H9 (cell line): Measurements from ENCODE around the gene FASTKD2. TPM values are rescaled to one million over a fixed set of nuclear protein-coding genes. Genes with fewer than 3 reads are reported as not detected.

Source experiments
- DNase-seq: peaks from one replicate; pipeline ENCODE4 v3.0.0-alpha.2; 2017
- H2AFZ ChIP-seq: one replicate; pipeline ENCODE4 v1.6.1; 2013; ENCODE audit warnings: mild to moderate bottlenecking, low read length, control low read depth, moderate library complexity
- H2AK5ac ChIP-seq: 2 replicates; pipeline ENCODE4 v1.6.1; 2013; ENCODE audit warnings: low read length, control low read depth, mixed read lengths; ENCODE audit not compliant: insufficient read length
- H2BK120ac ChIP-seq: one replicate; pipeline ENCODE4 v1.6.1; 2013; ENCODE audit warnings: low read depth, mild to moderate bottlenecking, low read length, control low read depth, inconsistent platforms; ENCODE audit not compliant: poor library complexity, severe bottlenecking
- H2BK12ac ChIP-seq: 2 replicates; pipeline ENCODE4 v1.6.1; 2013; ENCODE audit warnings: low read length, control low read depth, mixed read lengths, low read depth; ENCODE audit not compliant: insufficient read length
- H2BK15ac ChIP-seq: 2 replicates; pipeline ENCODE4 v1.6.1; 2013; ENCODE audit warnings: low read depth, low read length, control low read depth
- H2BK20ac ChIP-seq: one replicate; pipeline ENCODE4 v1.6.1; 2013; ENCODE audit warnings: low read depth, mild to moderate bottlenecking, low read length, control low read depth, inconsistent platforms; ENCODE audit not compliant: poor library complexity, severe bottlenecking
- H2BK5ac ChIP-seq: 2 replicates; pipeline ENCODE4 v1.6.1; 2013; ENCODE audit warnings: low read length, control low read depth, mixed read lengths; ENCODE audit not compliant: insufficient read length
- H3K14ac ChIP-seq: 2 replicates; pipeline ENCODE4 v1.6.1; 2013; ENCODE audit warnings: low read length, control low read depth; ENCODE audit not compliant: insufficient read depth
- H3K18ac ChIP-seq: 2 replicates; pipeline ENCODE4 v1.6.1; 2013; ENCODE audit warnings: low read depth, mild to moderate bottlenecking, mixed read lengths, low read length, control low read depth; ENCODE audit not compliant: insufficient read length
- H3K23ac ChIP-seq: 2 replicates; pipeline ENCODE4 v1.6.1; 2013; ENCODE audit warnings: low read length, control low read depth, mixed read lengths, low read depth; ENCODE audit not compliant: insufficient read length
- H3K23me2 ChIP-seq: 2 replicates; pipeline ENCODE4 v1.6.1; 2013; ENCODE audit warnings: low read depth, mild to moderate bottlenecking, mixed read lengths, low read length, control low read depth; ENCODE audit not compliant: insufficient read length, poor library complexity, severe bottlenecking
- H3K27ac ChIP-seq: 2 replicates; pipeline ENCODE4 v1.5.1; 2013; ENCODE audit warnings: low read length, control low read depth, mixed read lengths, low read depth; ENCODE audit not compliant: insufficient read length
- H3K27me3 ChIP-seq: 2 replicates; pipeline ENCODE4 v1.6.1; 2013; ENCODE audit warnings: low read length, control low read depth, inconsistent platforms; ENCODE audit not compliant: insufficient read depth
- H3K4ac ChIP-seq: 2 replicates; pipeline ENCODE4 v1.6.1; 2013; ENCODE audit warnings: low read depth, mild to moderate bottlenecking, control low read depth, inconsistent platforms, low read length, moderate library complexity
- H3K4me1 ChIP-seq: 2 replicates; pipeline ENCODE4 v1.6.1; 2013; ENCODE audit warnings: low read length, control low read depth, inconsistent platforms; ENCODE audit not compliant: insufficient read depth
- H3K4me2 ChIP-seq: 2 replicates; pipeline ENCODE4 v1.6.1; 2013; ENCODE audit warnings: low read length, control low read depth, mixed read lengths; ENCODE audit not compliant: insufficient read length, insufficient read depth
- H3K56ac ChIP-seq: 2 replicates; pipeline ENCODE4 v1.6.1; 2013; ENCODE audit warnings: low read depth, mild to moderate bottlenecking, mixed read lengths, low read length, control low read depth; ENCODE audit not compliant: insufficient read length
- H3K79me1 ChIP-seq: 2 replicates; pipeline ENCODE4 v1.6.1; 2013; ENCODE audit warnings: low read depth, mild to moderate bottlenecking, moderate library complexity, low read length, control low read depth, inconsistent platforms; ENCODE audit not compliant: insufficient read depth, poor library complexity, severe bottlenecking
- H3K79me2 ChIP-seq: 2 replicates; pipeline ENCODE4 v1.6.1; 2013; ENCODE audit warnings: low read length, control low read depth, inconsistent platforms; ENCODE audit not compliant: insufficient read depth
- H3K9ac ChIP-seq: 2 replicates; pipeline ENCODE4 v1.6.1; 2013; ENCODE audit warnings: low read length, control low read depth, mixed read lengths; ENCODE audit not compliant: insufficient read length; ENCODE audit errors: extremely low read depth
- H3K9me3 ChIP-seq: one replicate; pipeline ENCODE4 v1.6.1; 2013; ENCODE audit warnings: low read depth, low read length, inconsistent platforms; ENCODE audit not compliant: control insufficient read depth
- H3T11ph ChIP-seq: one replicate; pipeline ENCODE4 v1.6.1; 2013; ENCODE audit warnings: mild to moderate bottlenecking, low read length, control low read depth, inconsistent platforms
- H4K20me1 ChIP-seq: one replicate; pipeline ENCODE4 v1.6.1; 2013; ENCODE audit not compliant: control insufficient read depth, insufficient read length, insufficient read depth
- H4K5ac ChIP-seq: 2 replicates; pipeline ENCODE4 v1.6.1; 2013; ENCODE audit warnings: low read depth, mild to moderate bottlenecking, mixed read lengths, low read length, control low read depth; ENCODE audit not compliant: insufficient read length
- H4K8ac ChIP-seq: replicated peaks from 2 replicates; pipeline ENCODE4 v1.6.1; 2013; ENCODE audit warnings: low read length, control low read depth, mixed read lengths, low read depth; ENCODE audit not compliant: insufficient read length
- H4K91ac ChIP-seq: 2 replicates; pipeline ENCODE4 v1.6.1; 2013; ENCODE audit warnings: low read depth, mild to moderate bottlenecking, moderate library complexity, mixed read lengths, low read length, control low read depth; ENCODE audit not compliant: insufficient read length
- H3K27ac Mint-ChIP-seq, 3 experiments: 2 replicates in 2 of 3; 3 replicates in 1 of 3; pipeline ENCODE4 v1.8.0; 2020 to 2021; ENCODE audit warnings: mixed read lengths in 3 of 3, mild to moderate bottlenecking in 1 of 3, moderate library complexity in 1 of 3
- H3K27me3 Mint-ChIP-seq: 2 replicates; pipeline ENCODE4 v1.8.0; 2021; ENCODE audit warnings: low read depth, mild to moderate bottlenecking, moderate library complexity, mixed read lengths
- H3K36me3 Mint-ChIP-seq, 3 experiments: 2 replicates in 2 of 3; 3 replicates in 1 of 3; pipeline ENCODE4 v1.8.0; 2020 to 2021; ENCODE audit warnings: low read depth in 3 of 3, mixed read lengths in 3 of 3; ENCODE audit not compliant: insufficient read depth in 1 of 3
- H3K4me1 Mint-ChIP-seq, 2 experiments: 2 replicates each; pipeline ENCODE4 v1.8.0; 2020; ENCODE audit warnings: mixed read lengths in 2 of 2
- H3K4me3 Mint-ChIP-seq, 2 experiments: 2 replicates in 1 of 2; 3 replicates in 1 of 2; pipeline ENCODE4 v1.8.0; 2020 to 2021; ENCODE audit warnings: mild to moderate bottlenecking in 2 of 2, mixed read lengths in 2 of 2, moderate library complexity in 1 of 2
- H3K9me3 Mint-ChIP-seq, 2 experiments: 2 replicates in 1 of 2; 3 replicates in 1 of 2; pipeline ENCODE4 v1.8.0; 2020; ENCODE audit warnings: mild to moderate bottlenecking in 2 of 2, mixed read lengths in 2 of 2, moderate library complexity in 1 of 2
- CTCF ChIP-seq: fragments of 200-600 bp; sonication (generic); conservative IDR thresholded peaks from 3 replicates; pipeline ENCODE4 v1.8.0; 2021; ENCODE audit warnings: antibody characterized with exemption, mild to moderate bottlenecking
- WGBS: extraction: QIAGEN DNeasy Blood & Tissue Kit; methylation state at CpG from one replicate; pipeline ENCODE4 v1.1.7; 2013; ENCODE audit warnings: missing lambda C conversion rate, low lambda C conversion rate, mixed read lengths; ENCODE audit not compliant: insufficient read length; ENCODE audit errors: extremely low coverage; 5-methylcytosine and 5-hydroxymethylcytosine counted together
- total RNA-seq: library from RNA; stranded (reverse); gene quantifications from 2 replicates; pipeline ENCODE4 v1.2.1, GENCODE V29; 2021

Gene FASTKD2
- total RNA-seq, 1 experiment from 2014 or later: 39.2 TPM

- H4K20me1 ChIP-seq: no peaks in the 10 kb centered on the region
- no peak overlapping the region for H3K18ac ChIP-seq
- H3K9me3 ChIP-seq: no peaks in the 10 kb centered on the region
- Mint-ChIP-seq H3K36me3 (peaks cover 0 to 1% (median under 1%) of the 10 kb centered on the region in 3 experiments; a peak in 3 of 7 replicates), H3K27me3 (peaks cover 3% of the 10 kb centered on the region; the same call in 1 of the 2 replicates), H3K4me1 (peaks cover 0 to 3% of the 10 kb centered on the region in 2 experiments; a peak in 2 of 4 replicates), H3K9me3 (peaks cover under 1 to 3% of the 10 kb centered on the region in 2 experiments; a peak in 4 of 5 replicates), H3K27ac (no peak overlapping the region), H3K4me3 (no peak overlapping the region)
- no CpG with 5 or more reads among the region's 2 CpGs for WGBS
- H3K9ac ChIP-seq: no peak overlapping the region
- H2BK120ac ChIP-seq: no peak overlapping the region
- H2BK20ac ChIP-seq: no peak overlapping the region
- no peak overlapping the region for H3T11ph ChIP-seq
- H3K14ac ChIP-seq: no peak overlapping the region
- TF ChIP-seq CTCF: no peak
- H3K4me1 ChIP-seq: no peaks in the 10 kb centered on the region
- DNase-seq: no peak
- no peak overlapping the region for H3K23ac ChIP-seq
- no peak overlapping the region for H2BK5ac ChIP-seq
- H2AK5ac ChIP-seq: no peak overlapping the region
- H3K79me2 ChIP-seq: no peaks in the 10 kb centered on the region
- H4K91ac ChIP-seq: no peak overlapping the region
- H2BK12ac ChIP-seq: no peak overlapping the region
- no peaks in the 10 kb centered on the region for H3K27me3 ChIP-seq
- no peak overlapping the region for H2BK15ac ChIP-seq
- H4K5ac ChIP-seq: no peak overlapping the region
- H2AFZ ChIP-seq: no peak overlapping the region
- no peak overlapping the region for H3K4me2 ChIP-seq
- H3K79me1 ChIP-seq: no peaks in the 10 kb centered on the region
- H3K27ac ChIP-seq: no peak overlapping the region
- no peaks in the 10 kb centered on the region for H3K23me2 ChIP-seq
- no peak overlapping the region for H4K8ac ChIP-seq
- H3K4ac ChIP-seq: no peak overlapping the region
- H3K56ac ChIP-seq: no peak overlapping the region
These were observed 38.1 kb upstream of the FASTKD2 start for GRCh38 chr2:206727287-206727686.
